Right cardiac atrium (tissue), 5 donors: ENCODE results near the gene ZNF575. TPM values are rescaled to one million over a fixed set of nuclear protein-coding genes. Genes with fewer than 3 reads are reported as not detected.
"Not testable (repeated sequence)": the region's sequence is repeated elsewhere in the genome, so short reads cannot be mapped to it uniquely, and the experiment has no call there.

Experiments used
- ATAC-seq, 2 donors: fragments of 200-7000 bp; cut with Tn5 transposase; one replicate each; pipeline versions ENCODE4 v1.8.0 to v1.9.1; 2020; ENCODE audit warnings: moderate library complexity in 2 of 2, mild to moderate bottlenecking in 1 of 2
- DNase-seq, 3 donors: peaks; one replicate each; pipeline ENCODE4 v3.0.0-alpha.2; 2020
- H3K27ac ChIP-seq: one replicate; pipeline ENCODE4 v1.5.1; 2013; ENCODE audit warnings: mild to moderate bottlenecking, low read length, control low read depth, moderate library complexity
- H3K27me3 ChIP-seq: one replicate; pipeline ENCODE4 v1.6.1; 2013; ENCODE audit not compliant: control insufficient read depth, insufficient read depth
- H3K4me1 ChIP-seq: one replicate; pipeline ENCODE4 v1.6.1; 2013; ENCODE audit warnings: low read length; ENCODE audit not compliant: control insufficient read depth, insufficient read depth
- H3K4me3 ChIP-seq: one replicate; pipeline ENCODE4 v1.5.1; 2013; ENCODE audit warnings: low read length, control low read depth
- H3K9me3 ChIP-seq: one replicate; pipeline ENCODE4 v1.6.1; 2013; ENCODE audit warnings: low read length; ENCODE audit not compliant: control insufficient read depth
- WGBS: extraction: QIAGEN DNeasy Blood & Tissue Kit; methylation state at CpG from one replicate; pipeline ENCODE4 v1.1.7; 2013; 5-methylcytosine and 5-hydroxymethylcytosine counted together
- intact Hi-C, 4 donors: fragments of 100-400 bp; cut with DNase I; formaldehyde crosslinking; loops; one replicate each; pipeline versions ENCODE4 v1.11.0 to v1.14.0; 2022 to 2023
- polyA plus RNA-seq: library from polyadenylated mRNA; stranded (reverse); fragments of 200-250 nt; gene quantifications from one replicate; pipeline ENCODE4 v1.2.3, GENCODE V29; 2013
- total RNA-seq, 4 donors: library from RNA; stranded (reverse); fragmentation: NEBNext Ultra II Directional; extraction: Animal tissue kit (Norgen Biotek cat#: 25700); gene quantifications; one replicate each; pipeline ENCODE4 v1.2.1, GENCODE V29; 2021
- donor health status: healthy with polysubstance abuse.
- donor health status: DM: no; HTN: yes; CAD: no.
- donor health status: DM: no; HTN: no; CAD: no.
- donor health status: DM: no; HTN: yes; CAD: no; lungs with severe emphysema.
- donor health status: DM: yes; HTN: yes; CAD: no.

ZNF575 gene
- total and polyA plus RNA-seq, 5 donors: 0.97 to 3.2 (median 2.4) TPM

GRCh38 chr19:43544077-43544476 is 11.1 kb downstream of the ZNF575 start:
- no peak for ATAC-seq
- Histone ChIP-seq H3K4me1 (no peaks in the 10 kb centered on the region), H3K27ac (no peak overlapping the region), H3K9me3 (no peaks in the 10 kb centered on the region), H3K4me3 (no peak overlapping the region), H3K27me3 (no peaks in the 10 kb centered on the region)
- intact Hi-C loops: no loop called here
- no peak for DNase-seq
- WGBS: 97% methylated on average over 9 of the region's 9 CpGs

- WGBS: 91% methylated on average over 5 of the region's 5 CpGs
- DNase-seq (no peak), ATAC-seq (no peak)
- intact Hi-C loops: no loop called here
- no peaks in the 10 kb centered on the region for H3K9me3 ChIP-seq
- no peaks in the 10 kb centered on the region for H3K4me1 ChIP-seq
- no peak overlapping the region for H3K4me3 ChIP-seq
- no peak overlapping the region for H3K27ac ChIP-seq
- no peaks in the 10 kb centered on the region for H3K27me3 ChIP-seq
Observed at GRCh38 chr19:43545276-43545675, 12.3 kb downstream of the ZNF575 start.

- ATAC-seq: no peak
- DNase-seq: no peak
- Histone ChIP-seq H3K27me3 (no peaks in the 10 kb centered on the region), H3K4me1 (no peaks in the 10 kb centered on the region), H3K27ac (no peak overlapping the region), H3K9me3 (no peaks in the 10 kb centered on the region), H3K4me3 (no peak overlapping the region)
- 73% methylated on average over 2 of the region's 2 CpGs for WGBS
- intact Hi-C loops: no loop called here
Observed at GRCh38 chr19:43545981-43546380, 13.0 kb downstream of the ZNF575 start.

GRCh38 chr19:43546581-43546980 is 13.6 kb downstream of the ZNF575 start:
- Histone ChIP-seq H3K4me3 (no peak overlapping the region), H3K27ac (no peak overlapping the region), H3K27me3 (no peaks in the 10 kb centered on the region), H3K4me1 (no peaks in the 10 kb centered on the region), H3K9me3 (no peaks in the 10 kb centered on the region)
- ATAC-seq: peak in 1 of 2 donors; percentile 20
- intact Hi-C loops: no loop called here
- 99% methylated on average over 3 of the region's 3 CpGs for WGBS
- no peak for DNase-seq

GRCh38 chr19:43547926-43548325 is 14.9 kb downstream of the ZNF575 start:
- WGBS: 91% methylated on average over 20 of the region's 24 CpGs
- H3K27ac ChIP-seq, H3K4me1 ChIP-seq, H3K9me3 ChIP-seq, H3K27me3 ChIP-seq, intact Hi-C loops, DNase-seq, H3K4me3 ChIP-seq, ATAC-seq: not testable (repeated sequence)

- Histone ChIP-seq H3K27ac (no peak overlapping the region), H3K4me1 (no peaks in the 10 kb centered on the region), H3K4me3 (no peak overlapping the region), H3K9me3 (no peaks in the 10 kb centered on the region), H3K27me3 (no peaks in the 10 kb centered on the region)
- no peak for DNase-seq
- no peak for ATAC-seq
- intact Hi-C loops: no loop called here
- 88% methylated on average over 2 of the region's 2 CpGs for WGBS
Observed at GRCh38 chr19:43548706-43549105, 15.7 kb downstream of the ZNF575 start.

- no peak overlapping the region for H3K4me3 ChIP-seq
- intact Hi-C loops: loop anchor here in 1 of 4 donors (10.0 kb wide), 1 partner anchor 103 kb away; no protein-coding TSS in a partner anchor
- H3K4me1 ChIP-seq: no peaks in the 10 kb centered on the region
- 86% methylated on average over 23 of the region's 23 CpGs for whole genome bisulfite sequencing
- H3K9me3 ChIP-seq: no peaks in the 10 kb centered on the region
- ATAC-seq (no peak), DNase-seq (no peak)
- no peak overlapping the region for H3K27ac ChIP-seq
- no peaks in the 10 kb centered on the region for H3K27me3 ChIP-seq
Observed at GRCh38 chr19:43551399-43552197, 18.6 kb downstream of the ZNF575 start.

- no peak overlapping the region for H3K27ac ChIP-seq
- 77% methylated on average over 3 of the region's 3 CpGs for WGBS
- no peak for DNase-seq
- no peak for ATAC-seq
- H3K9me3 ChIP-seq: no peaks in the 10 kb centered on the region
- no peaks in the 10 kb centered on the region for H3K4me1 ChIP-seq
- intact Hi-C loops: loop anchor here in 1 of 4 donors (10.0 kb wide), 1 partner anchor 103 kb away; no protein-coding TSS in a partner anchor
- H3K27me3 ChIP-seq: no peaks in the 10 kb centered on the region
- H3K4me3 ChIP-seq: no peak overlapping the region
Observed at GRCh38 chr19:43552198-43552450, 19.1 kb downstream of the ZNF575 start.

- intact Hi-C loops: loop anchor here in 1 of 4 donors (10.0 kb wide), 1 partner anchor 102 kb away; no protein-coding TSS in a partner anchor
- WGBS: 73% methylated on average over 3 of the region's 3 CpGs
- DNase-seq: no peak
Observed at GRCh38 chr19:43552616-43553015, 19.6 kb downstream of the ZNF575 start.

GRCh38 chr19:43553656-43554055 is 20.7 kb downstream of the ZNF575 start:
- H3K27ac ChIP-seq: no peak overlapping the region
- 71% methylated on average over 4 of the region's 4 CpGs for WGBS
- intact Hi-C loops: loop anchor here in 1 of 4 donors (10.0 kb wide), 1 partner anchor 101 kb away; no protein-coding TSS in a partner anchor
- DNase-seq (no peak), ATAC-seq (no peak)
- no peaks in the 10 kb centered on the region for H3K4me1 ChIP-seq
- H3K27me3 ChIP-seq: no peaks in the 10 kb centered on the region
- H3K9me3 ChIP-seq: no peaks in the 10 kb centered on the region
- no peak overlapping the region for H3K4me3 ChIP-seq

More at GRCh38 chr19:43552616-43553015, 19.6 kb downstream of the ZNF575 start:
- H3K27ac ChIP-seq: no peak overlapping the region
- H3K9me3 ChIP-seq: no peaks in the 10 kb centered on the region
- no peak overlapping the region for H3K4me3 ChIP-seq
- no peaks in the 10 kb centered on the region for H3K4me1 ChIP-seq
- ATAC-seq: no peak
- no peaks in the 10 kb centered on the region for H3K27me3 ChIP-seq

GRCh38 chr19:43554317-43554895 is 21.4 kb downstream of the ZNF575 start:
- H3K4me1 ChIP-seq: no peaks in the 10 kb centered on the region
- H3K27me3 ChIP-seq: no peaks in the 10 kb centered on the region
- no peak for ATAC-seq
- no peak overlapping the region for H3K4me3 ChIP-seq
- WGBS: 94% methylated on average over 15 of the region's 15 CpGs
- H3K27ac ChIP-seq: no peak overlapping the region
- DNase-seq: no peak
- intact Hi-C loops: loop anchor here in 1 of 4 donors (10.0 kb wide), 1 partner anchor 100 kb away; no protein-coding TSS in a partner anchor
- no peaks in the 10 kb centered on the region for H3K9me3 ChIP-seq
